Measurements from ENCODE around the gene JSRP1.

DNA sequence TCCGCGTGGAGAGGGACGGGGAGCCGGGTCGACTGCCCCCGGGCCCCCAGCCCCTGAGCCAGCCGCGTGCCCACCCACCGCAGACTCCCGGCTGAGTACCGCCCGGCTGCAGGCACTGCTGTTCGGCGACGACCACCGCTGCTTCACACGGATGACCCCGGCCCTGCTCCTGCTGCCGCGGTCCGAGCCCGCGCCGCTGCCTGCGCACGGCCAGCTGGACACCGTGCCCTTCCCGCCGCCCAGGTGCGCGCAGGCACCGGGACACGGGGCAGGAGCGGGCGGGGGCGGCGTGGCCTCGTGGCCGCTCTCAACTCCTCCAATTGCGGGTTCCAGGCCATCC lies 5.5 kb downstream of the JSRP1 start:
- TF ChIP-seq EP300 (IDR thresholded peaks at IDR 0.05; ENCODE audit: borderline replicate concordance) (no peak), TAF1 (IDR thresholded peaks at IDR 0.05; ENCODE audit: low read depth) (no peak), FOXM1 (IDR thresholded peaks at IDR 0.05; ENCODE audit: borderline replicate concordance, low read depth) (no peak), NFIC (IDR thresholded peaks at IDR 0.05) (no peak), EGR1 (IDR thresholded peaks at IDR 0.05) (no peak), TCF12 (IDR thresholded peaks at IDR 0.05; ENCODE audit: low read depth) (no peak), CEBPB (IDR thresholded peaks at IDR 0.05) (no peak), CREB1 (IDR thresholded peaks at IDR 0.05; ENCODE audit: low read depth) (no peak), RAD21 (IDR thresholded peaks at IDR 0.05; ENCODE audit: low read depth) (no peak), YY1 (IDR thresholded peaks at IDR 0.05; ENCODE audit: low read depth) (no peak), ZBTB7A (IDR thresholded peaks at IDR 0.05; ENCODE audit: low read depth) (no peak)
- TF ChIP-seq, protein P1, sequence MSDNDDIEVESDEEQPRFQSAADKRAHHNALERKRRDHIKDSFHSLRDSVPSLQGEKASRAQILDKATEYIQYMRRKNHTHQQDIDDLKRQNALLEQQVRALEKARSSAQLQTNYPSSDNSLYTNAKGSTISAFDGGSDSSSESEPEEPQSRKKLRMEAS (IDR thresholded peaks at IDR 0.05): no peak

Data from Ishikawa (cell line).